CD14-positive monocyte (primary cell): ENCODE results near the gene OSBPL6. TPM values are rescaled to one million over a fixed set of nuclear protein-coding genes. Genes with fewer than 3 reads are reported as not detected.

Experiments used
- DNase-seq, 3 donors: peaks; one replicate each; pipeline ENCODE4 v3.0.0-alpha.2; 2011 to 2022
- H2AFZ ChIP-seq: 2 replicates; pipeline ENCODE4 v1.6.0; 2012; ENCODE audit warnings: mild to moderate bottlenecking, low read depth, low read length, inconsistent platforms; ENCODE audit not compliant: insufficient read depth, poor library complexity, severe bottlenecking
- H3K27ac ChIP-seq, 2 donors: 1 replicate in 1 of 2; 2 replicates in 1 of 2; pipeline ENCODE4 v1.5.1; 2012 to 2013; ENCODE audit warnings: low read length in 2 of 2, control low read depth in 1 of 2, inconsistent platforms in 1 of 2, low read depth in 1 of 2, mild to moderate bottlenecking in 1 of 2
- H3K27me3 ChIP-seq, 2 donors: one replicate each; pipeline versions ENCODE4 v1.6.0 to v1.6.1; 2011 to 2013; ENCODE audit warnings: low read length in 2 of 2; ENCODE audit not compliant: control insufficient read depth in 2 of 2, insufficient read depth in 2 of 2
- H3K36me3 ChIP-seq, 2 donors: replicated peaks in 1 of 2; 1 replicate in 1 of 2; 2 replicates in 1 of 2; pipeline versions ENCODE4 v1.5.1 to v1.6.1; 2012 to 2013; ENCODE audit warnings: low read length in 2 of 2, control low read depth in 1 of 2, inconsistent platforms in 1 of 2, mild to moderate bottlenecking in 1 of 2; ENCODE audit not compliant: insufficient read depth in 2 of 2, control insufficient read depth in 1 of 2
- H3K4me1 ChIP-seq, 2 donors: 1 replicate in 1 of 2; 2 replicates in 1 of 2; pipeline versions ENCODE4 v1.5.1 to v1.6.1; 2012 to 2013; ENCODE audit warnings: low read length in 2 of 2, control low read depth in 1 of 2, inconsistent platforms in 1 of 2, mild to moderate bottlenecking in 1 of 2, moderate library complexity in 1 of 2; ENCODE audit not compliant: insufficient read depth in 2 of 2, control insufficient read depth in 1 of 2
- H3K4me2 ChIP-seq: replicated peaks from 2 replicates; pipeline ENCODE3; 2012; ENCODE audit warnings: low read length, moderate library complexity, mild to moderate bottlenecking; ENCODE audit not compliant: poor library complexity, severe bottlenecking; ENCODE audit errors: extremely low read depth
- H3K4me3 ChIP-seq, 3 experiments: fragments of 200-600 bp in 1 of 3; sonication (generic) in 1 of 3; replicated peaks in 1 of 3; 1 replicate in 2 of 3; 2 replicates in 1 of 3; pipeline ENCODE4 v1.5.1; 2011 to 2013; ENCODE audit warnings: low read length in 3 of 3, mild to moderate bottlenecking in 3 of 3, control low read depth in 2 of 3, low read depth in 2 of 3, inconsistent platforms in 1 of 3, moderate library complexity in 1 of 3
- H3K79me2 ChIP-seq: 2 replicates; pipeline ENCODE4 v1.6.0; 2012; ENCODE audit warnings: mild to moderate bottlenecking, control low read depth, inconsistent platforms, low read length, moderate library complexity; ENCODE audit not compliant: insufficient read depth
- H3K9ac ChIP-seq: 2 replicates; pipeline ENCODE4 v1.6.0; 2017; ENCODE audit warnings: low read length, mild to moderate bottlenecking; ENCODE audit not compliant: insufficient read depth, poor library complexity, severe bottlenecking
- H3K9me3 ChIP-seq, 2 donors: replicated peaks in 1 of 2; 1 replicate in 1 of 2; 2 replicates in 1 of 2; pipeline versions ENCODE4 v1.5.1 to v1.6.1; 2012 to 2013; ENCODE audit warnings: low read length in 2 of 2, control low read depth in 1 of 2; ENCODE audit not compliant: control insufficient read depth in 1 of 2, insufficient read depth in 1 of 2
- H4K20me1 ChIP-seq: 2 replicates; pipeline ENCODE4 v1.6.0; 2012; ENCODE audit warnings: mild to moderate bottlenecking, low read length, control low read depth, moderate library complexity; ENCODE audit not compliant: insufficient read depth
- H3K27ac Mint-ChIP-seq, 7 donors: one replicate each; pipeline ENCODE4 v1.8.0; 2020; ENCODE audit warnings: mild to moderate bottlenecking in 7 of 7, mixed read lengths in 7 of 7, moderate library complexity in 6 of 7, inconsistent platforms in 2 of 7
- H3K27me3 Mint-ChIP-seq, 3 donors: one replicate each; pipeline ENCODE4 v1.8.0; 2021 to 2022; ENCODE audit warnings: low read depth in 3 of 3, mild to moderate bottlenecking in 3 of 3, mixed read lengths in 3 of 3, moderate library complexity in 3 of 3, inconsistent platforms in 1 of 3
- H3K36me3 Mint-ChIP-seq, 2 donors: one replicate each; pipeline ENCODE4 v1.8.0; 2020; ENCODE audit warnings: mixed read lengths in 2 of 2, inconsistent platforms in 1 of 2, mild to moderate bottlenecking in 1 of 2
- H3K4me1 Mint-ChIP-seq: one replicate; pipeline ENCODE4 v1.8.0; 2020; ENCODE audit warnings: mild to moderate bottlenecking, mixed read lengths
- H3K4me3 Mint-ChIP-seq, 2 donors: one replicate each; pipeline ENCODE4 v1.8.0; 2020; ENCODE audit warnings: mild to moderate bottlenecking in 2 of 2, mixed read lengths in 2 of 2, moderate library complexity in 1 of 2
- H3K9me3 Mint-ChIP-seq, 7 donors: one replicate each; pipeline ENCODE4 v1.8.0; 2020 to 2022; ENCODE audit warnings: mixed read lengths in 7 of 7, mild to moderate bottlenecking in 6 of 7, moderate library complexity in 6 of 7, inconsistent platforms in 2 of 7
- CTCF ChIP-seq: fragments of 200-600 bp; IDR thresholded peaks from one replicate; pipeline ENCODE4 v1.8.0; 2022; ENCODE audit warnings: antibody characterized with exemption, mild to moderate bottlenecking
- WGBS: methylation state at CpG from one replicate; pipeline ENCODE4 v1.1.5; 2013; ENCODE audit warnings: missing lambda C conversion rate; ENCODE audit not compliant: insufficient coverage; 5-methylcytosine and 5-hydroxymethylcytosine counted together
- intact Hi-C, 2 donors: fragments of 100-400 bp; cut with micrococcal nuclease; formaldehyde crosslinking; loops; one replicate each; pipeline versions ENCODE4 v1.15.0 to v1.15.1; 2023
- polyA plus RNA-seq, 3 donors: library from polyadenylated mRNA; depleted of rRNA in 1 of 3; unstranded in 2 of 3; stranded (reverse) in 1 of 3; fragments of 300-500 nt in 2 of 3; fragments of >200 nt in 1 of 3; fragmentation: Illumina TruSeq in 2 of 3; gene quantifications; 1 replicate in 2 of 3; 2 replicates in 1 of 3; pipeline ENCODE4 v1.2.3, GENCODE V29; 2012 to 2021

OSBPL6 gene
- polyA plus RNA-seq, 3 donors: not detected

DNA sequence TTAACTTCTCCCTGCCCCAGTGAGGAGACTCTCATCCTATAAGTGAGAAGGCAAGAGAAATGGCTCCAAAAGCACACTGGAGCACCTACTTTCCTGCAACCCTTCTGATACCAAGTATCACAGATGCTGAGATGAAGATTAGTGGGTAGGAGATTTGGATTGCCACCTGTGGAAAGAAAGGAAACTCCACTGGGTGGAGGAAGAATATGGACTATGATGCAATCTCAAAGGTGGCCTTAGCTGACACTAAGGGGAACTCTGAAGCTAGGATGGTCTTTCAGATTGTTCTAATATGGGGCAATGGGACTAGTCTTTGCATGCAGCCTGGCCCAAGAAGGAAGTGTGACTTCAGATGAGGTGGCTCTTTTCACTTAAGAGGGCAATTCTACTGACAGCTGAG is 235.0 kb downstream of the OSBPL6 start:
- H3K9ac ChIP-seq: no peak overlapping the region
- H3K36me3 ChIP-seq: peaks cover 32 to 77% of the 10 kb centered on the region in 2 donors
- Mint-ChIP-seq H3K27me3 (no peaks in the 10 kb centered on the region), H3K36me3 (peaks cover 61 to 83% of the 10 kb centered on the region in 2 donors), H3K9me3 (peaks cover 2 to 11% (median 7%) of the 10 kb centered on the region in 7 donors), H3K27ac (peak overlapping the region in 4 of 7 donors; percentile 33 to 83 (median 57)), H3K4me3 (no peak overlapping the region), H3K4me1 (no peaks in the 10 kb centered on the region)
- no peak overlapping the region for H3K27ac ChIP-seq
- no peaks in the 10 kb centered on the region for H3K9me3 ChIP-seq
- H3K79me2 ChIP-seq: peaks cover 8% of the 10 kb centered on the region
- H3K27me3 ChIP-seq: peaks cover 0 to 2% of the 10 kb centered on the region in 2 donors
- no peak for TF ChIP-seq CTCF
- intact Hi-C loops: no loop called here
- no peak overlapping the region for H3K4me3 ChIP-seq
- H4K20me1 ChIP-seq: no peaks in the 10 kb centered on the region
- H2AFZ ChIP-seq: no peak overlapping the region
- no peak overlapping the region for H3K4me2 ChIP-seq
- DNase-seq: peak in 1 of 3 donors; percentile 41
- H3K4me1 ChIP-seq: no peaks in the 10 kb centered on the region

DNA sequence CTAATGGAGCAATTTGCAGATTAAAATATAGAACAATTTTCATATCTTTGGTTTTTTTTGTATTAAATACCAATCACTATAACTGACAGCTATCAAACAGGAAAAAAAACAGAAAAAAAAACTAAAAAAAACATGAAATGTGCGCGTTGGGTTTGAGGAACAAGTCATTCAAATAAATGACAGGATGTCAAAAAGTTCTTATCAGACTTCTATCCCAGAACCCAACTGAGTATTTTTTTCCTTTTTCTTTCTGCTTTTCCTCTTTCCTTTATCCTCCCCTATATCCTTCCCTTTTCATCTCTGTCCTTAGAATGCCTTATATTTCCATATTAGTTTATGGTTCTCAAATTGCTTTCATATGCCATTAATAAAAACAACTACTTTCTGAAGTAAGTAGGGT is 242.3 kb downstream of the OSBPL6 start:
- Mint-ChIP-seq H3K4me1 (no peaks in the 10 kb centered on the region), H3K4me3 (no peak overlapping the region), H3K36me3 (peaks cover 70 to 73% of the 10 kb centered on the region in 2 donors), H3K27me3 (no peaks in the 10 kb centered on the region), H3K9me3 (no peaks in the 10 kb centered on the region), H3K27ac (no peak overlapping the region)
- intact Hi-C loops: no loop called here
- H3K4me3 ChIP-seq: no peak overlapping the region
- no peak for DNase-seq
- H3K36me3 ChIP-seq: peaks cover 81 to 98% of the 10 kb centered on the region in 2 donors
- no peak for TF ChIP-seq CTCF
- H3K27ac ChIP-seq: no peak overlapping the region
- H3K9ac ChIP-seq: no peak overlapping the region
- H3K9me3 ChIP-seq: no peaks in the 10 kb centered on the region
- no peaks in the 10 kb centered on the region for H3K79me2 ChIP-seq
- peaks cover 0 to under 1% of the 10 kb centered on the region in 2 donors for H3K27me3 ChIP-seq
- H3K4me2 ChIP-seq: no peak overlapping the region
- no peak overlapping the region for H2AFZ ChIP-seq
- no CpG with 5 or more reads among the region's 2 CpGs for WGBS
- no peaks in the 10 kb centered on the region for H4K20me1 ChIP-seq
- no peaks in the 10 kb centered on the region for H3K4me1 ChIP-seq
